Measurements from ENCODE around the gene MAGI1. TPM values are rescaled to one million over a fixed set of nuclear protein-coding genes. Genes with fewer than 3 reads are reported as not detected.

MAGI1 gene
- total and polyA plus RNA-seq, 7 donors = 10.2 to 54.0 (median 29.8) TPM

DNA sequence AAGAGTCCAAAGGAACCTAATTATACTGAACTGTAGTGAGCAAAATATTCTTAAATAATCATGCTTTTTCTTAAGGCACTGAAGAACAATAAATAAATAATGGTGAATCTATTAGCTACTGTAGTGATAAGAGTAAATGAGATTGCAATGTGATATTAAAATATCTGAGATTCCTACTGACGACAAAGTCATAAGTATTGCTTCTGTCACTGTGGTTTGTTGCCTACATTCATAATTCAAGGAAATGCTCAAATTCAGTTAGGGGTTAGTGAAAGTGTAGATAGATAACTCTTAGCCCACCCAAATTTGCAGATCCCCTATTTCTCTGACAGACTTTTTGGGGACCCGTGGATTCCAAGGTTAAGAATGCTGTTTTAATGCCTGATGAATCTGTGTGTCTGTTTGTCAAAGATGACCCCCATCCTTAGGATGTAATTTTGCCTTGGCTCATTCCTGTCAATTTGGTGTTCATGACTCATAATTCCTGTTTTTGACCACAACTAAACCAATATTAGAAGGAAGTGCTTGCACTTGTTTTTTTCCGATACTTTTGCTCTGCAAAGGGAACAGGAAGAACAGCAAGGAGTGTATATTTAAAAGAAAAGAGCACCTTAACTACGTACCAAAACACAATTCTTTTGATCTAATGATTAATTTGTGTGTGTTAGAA, 86.7 kb downstream of the MAGI1 start:
- H3K9me3 ChIP-seq = no peaks in the 10 kb centered on the region
- H3K36me3 ChIP-seq = no peaks in the 10 kb centered on the region
- intact Hi-C loops (cut with DNase I) = loop anchor here (5.0 kb wide), 1 partner anchor 85 kb away; the partner anchor contains the start of gene MAGI1
- H3K27me3 ChIP-seq = no peaks in the 10 kb centered on the region
- no peak overlapping the region for H3K4me3 ChIP-seq
- DNase-seq = no peak
- TF ChIP-seq EP300 (IDR thresholded peaks at IDR 0.05) (no peak), POLR2A (IDR thresholded peaks at IDR 0.05) (no peak), POLR2AphosphoS5 (IDR thresholded peaks at IDR 0.05) (no peak)
- TF ChIP-seq, protein P1, sequence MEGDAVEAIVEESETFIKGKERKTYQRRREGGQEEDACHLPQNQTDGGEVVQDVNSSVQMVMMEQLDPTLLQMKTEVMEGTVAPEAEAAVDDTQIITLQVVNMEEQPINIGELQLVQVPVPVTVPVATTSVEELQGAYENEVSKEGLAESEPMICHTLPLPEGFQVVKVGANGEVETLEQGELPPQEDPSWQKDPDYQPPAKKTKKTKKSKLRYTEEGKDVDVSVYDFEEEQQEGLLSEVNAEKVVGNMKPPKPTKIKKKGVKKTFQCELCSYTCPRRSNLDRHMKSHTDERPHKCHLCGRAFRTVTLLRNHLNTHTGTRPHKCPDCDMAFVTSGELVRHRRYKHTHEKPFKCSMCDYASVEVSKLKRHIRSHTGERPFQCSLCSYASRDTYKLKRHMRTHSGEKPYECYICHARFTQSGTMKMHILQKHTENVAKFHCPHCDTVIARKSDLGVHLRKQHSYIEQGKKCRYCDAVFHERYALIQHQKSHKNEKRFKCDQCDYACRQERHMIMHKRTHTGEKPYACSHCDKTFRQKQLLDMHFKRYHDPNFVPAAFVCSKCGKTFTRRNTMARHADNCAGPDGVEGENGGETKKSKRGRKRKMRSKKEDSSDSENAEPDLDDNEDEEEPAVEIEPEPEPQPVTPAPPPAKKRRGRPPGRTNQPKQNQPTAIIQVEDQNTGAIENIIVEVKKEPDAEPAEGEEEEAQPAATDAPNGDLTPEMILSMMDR (IDR thresholded peaks at IDR 0.05) = no peak
- WGBS, 2 donors = 61 to 62% methylated on average over 4 of the region's 4 CpGs
- H3K27ac ChIP-seq = peak overlapping the region in 2 of 4 donors; percentile 1 to 18
- H3K4me1 ChIP-seq = peaks cover 0 to 32% (median 25%) of the 10 kb centered on the region in 4 donors

DNA sequence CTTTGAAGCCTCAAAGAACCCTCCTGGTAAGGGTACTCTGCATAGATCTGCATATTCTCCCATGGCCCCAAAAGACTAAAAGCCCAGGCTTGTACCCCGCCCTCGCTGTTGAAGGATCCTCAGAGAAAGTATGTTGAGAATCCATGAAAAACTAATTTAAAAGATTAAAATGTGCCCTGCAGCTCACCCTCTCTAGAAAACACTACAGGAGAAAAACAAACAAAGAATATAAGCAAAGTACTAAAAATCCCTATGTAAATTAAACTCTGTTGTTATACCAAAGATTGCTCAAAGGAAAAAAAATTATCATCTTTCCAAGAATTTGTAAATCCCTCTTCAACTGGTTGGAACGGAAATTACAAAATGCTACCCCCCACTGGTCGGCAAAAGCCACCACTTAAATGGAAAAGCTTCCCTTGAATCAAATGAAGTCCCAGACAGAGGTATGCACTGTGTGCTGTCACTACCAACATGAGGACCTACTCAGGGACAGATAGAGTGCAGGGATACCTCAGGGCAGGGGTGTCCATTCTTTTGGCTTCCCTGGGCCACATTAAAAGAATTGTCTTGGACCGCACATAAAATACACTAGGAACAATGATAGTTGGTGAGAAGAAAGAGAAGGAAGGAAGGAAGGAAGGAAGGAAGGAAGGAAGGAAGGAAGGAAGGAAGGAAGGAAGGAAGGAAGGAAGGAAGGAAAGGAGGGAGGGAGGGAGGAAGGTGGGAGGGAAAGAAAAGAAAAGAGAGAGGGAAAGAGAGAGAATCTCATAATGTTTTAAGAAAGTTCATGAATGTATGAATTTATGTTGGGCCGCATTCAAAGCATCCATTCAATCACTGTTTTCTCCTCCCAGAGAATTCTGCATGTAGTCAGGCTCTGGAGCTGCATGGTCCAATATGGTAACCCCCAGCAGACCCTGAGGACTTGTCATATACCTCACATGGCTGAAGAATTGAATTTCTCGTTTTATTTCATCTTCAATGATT, 88.1 kb downstream of the MAGI1 start:
- Histone ChIP-seq H3K27me3 (no peaks in the 10 kb centered on the region), H3K4me3 (no peak overlapping the region), H3K9me3 (no peaks in the 10 kb centered on the region), H3K4me1 (peaks cover 0 to 32% (median 25%) of the 10 kb centered on the region in 4 donors), H3K36me3 (no peaks in the 10 kb centered on the region), H3K27ac (peak overlapping the region in 1 of 4 donors; percentile 2)
- no peak for TF ChIP-seq POLR2A (IDR thresholded peaks at IDR 0.05)
- TF ChIP-seq, protein P1 (IDR thresholded peaks at IDR 0.05) = no peak
- no peak for TF ChIP-seq EP300 (IDR thresholded peaks at IDR 0.05)
- no peak for TF ChIP-seq POLR2AphosphoS5 (IDR thresholded peaks at IDR 0.05)
- whole genome bisulfite sequencing, 2 donors = 87% methylated on average over 7 of the region's 7 CpGs
- intact Hi-C loops (cut with DNase I) = loop anchor here (5.0 kb wide), 1 partner anchor 87 kb away; the partner anchor contains the start of gene MAGI1
- DNase-seq = no peak

DNA sequence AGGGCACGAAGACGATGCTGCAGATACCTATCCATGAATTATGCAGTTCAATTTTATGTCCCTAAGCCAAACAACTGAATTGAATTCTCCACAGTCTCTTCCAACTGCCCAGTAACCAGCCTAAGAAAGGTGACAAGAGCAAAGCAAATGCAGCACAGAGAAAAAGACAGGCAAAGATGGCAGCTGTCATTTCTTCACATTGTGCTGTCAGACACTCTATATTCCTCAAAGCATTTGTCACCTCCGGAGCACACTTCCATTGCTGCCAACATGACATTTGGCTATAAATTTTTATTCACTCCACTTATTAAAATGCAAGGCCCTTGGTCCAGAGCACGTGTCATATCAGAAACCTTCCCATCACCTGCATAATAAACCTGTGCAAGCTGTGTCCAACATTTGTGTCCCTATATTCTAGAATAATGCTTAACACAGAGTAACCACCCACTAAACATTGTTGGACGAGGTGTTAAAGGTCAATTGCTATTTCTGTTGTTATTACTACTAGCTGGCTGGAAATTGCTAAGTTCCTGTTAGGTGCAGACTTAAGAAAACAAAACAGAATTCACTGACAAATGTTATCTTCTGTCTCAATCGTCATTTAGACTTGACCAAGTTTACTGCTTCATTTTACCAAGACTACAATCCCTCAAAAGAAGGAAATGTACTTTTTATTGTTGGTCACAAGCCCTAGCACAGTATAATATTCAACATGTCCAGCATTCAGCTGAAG, 89.7 kb downstream of the MAGI1 start:
- Histone ChIP-seq H3K36me3 (no peaks in the 10 kb centered on the region), H3K27ac (peak overlapping the region in 1 of 4 donors; percentile 55), H3K9me3 (no peaks in the 10 kb centered on the region), H3K4me1 (peaks cover 0 to 24% (median 17%) of the 10 kb centered on the region in 4 donors), H3K27me3 (no peaks in the 10 kb centered on the region), H3K4me3 (no peak overlapping the region)
- intact Hi-C loops (cut with DNase I) = no loop called here
- DNase-seq = no peak
- 16 to 59% methylated on average over 6 of the region's 6 CpGs for WGBS, 2 donors
- TF ChIP-seq POLR2A (IDR thresholded peaks at IDR 0.05) (no peak), EP300 (IDR thresholded peaks at IDR 0.05) (no peak), POLR2AphosphoS5 (IDR thresholded peaks at IDR 0.05) (peak in 1 of 4 donors; percentile 14)
- TF ChIP-seq, protein P1 (IDR thresholded peaks at IDR 0.05) = no peak

DNA sequence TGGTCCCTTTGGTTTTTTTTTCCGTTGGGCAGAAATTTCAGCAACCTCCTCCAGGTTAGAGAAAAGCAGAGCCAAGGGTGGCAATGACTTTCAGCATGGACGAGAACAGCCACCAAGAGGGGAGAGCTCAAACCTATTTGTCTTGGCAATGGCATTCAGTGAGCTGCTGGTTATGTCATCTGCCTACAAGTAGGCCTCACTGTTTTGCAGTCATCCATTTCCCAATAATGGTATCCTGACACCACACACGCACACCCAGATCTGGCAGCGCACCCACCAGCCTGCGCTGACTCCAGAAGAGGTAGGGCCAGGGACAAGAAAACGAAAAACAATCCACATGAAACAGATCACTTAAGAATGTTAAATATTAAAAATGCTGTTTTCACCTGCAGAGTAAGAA, 92.3 kb downstream of the MAGI1 start:
- Histone ChIP-seq H3K9me3 (no peaks in the 10 kb centered on the region), H3K36me3 (no peaks in the 10 kb centered on the region), H3K27ac (peak overlapping the region in 1 of 4 donors; percentile 60), H3K27me3 (no peaks in the 10 kb centered on the region), H3K4me1 (peaks cover 0 to 10% (median 3%) of the 10 kb centered on the region in 4 donors), H3K4me3 (no peak overlapping the region)
- WGBS, 2 donors = 71 to 85% methylated on average over 6 of the region's 6 CpGs
- intact Hi-C loops (cut with DNase I) = no loop called here
- no peak for DNase-seq
- TF ChIP-seq EP300 (IDR thresholded peaks at IDR 0.05) (no peak), POLR2AphosphoS5 (IDR thresholded peaks at IDR 0.05) (no peak), POLR2A (IDR thresholded peaks at IDR 0.05) (no peak)
- TF ChIP-seq, protein P1 (IDR thresholded peaks at IDR 0.05) = no peak
